CD8-positive, alpha-beta memory T cell (primary cell): ENCODE measurements around the gene AURKA. TPM values are rescaled to one million over a fixed set of nuclear protein-coding genes. Genes with fewer than 3 reads are reported as not detected.
A peak's percentile ranks its signal among the peaks of the same experiment; 100 is the strongest.
"Not testable (repeated sequence)": the region's sequence is repeated elsewhere in the genome, so short reads cannot be mapped to it uniquely, and the experiment has no call there.

ENCODE experiments used
- CTCF ChIA-PET: fragments of 350-600 bp; sonication (Branson Sonifier 250); formaldehyde crosslinking; loops from one replicate; lab custom pipeline; 2021; ENCODE audit warnings: antibody characterized with exemption; lab: Charles Lee
- POLR2A ChIA-PET: fragments of 350-600 bp; sonication (Branson Sonifier 250); formaldehyde crosslinking; loops from one replicate; lab custom pipeline; 2021; ENCODE audit warnings: antibody characterized with exemption; lab: Charles Lee
- DNase-seq, 5 donors: peaks; one replicate each; pipeline versions ENCODE4 v3.0.0 to v3.0.0-alpha.2; 2020 to 2022; ENCODE audit warnings: mixed read lengths in 1 of 5
- H3K27ac ChIP-seq: one replicate; pipeline ENCODE4 v1.7.0; 2013; ENCODE audit warnings: low read depth, mild to moderate bottlenecking, low read length, moderate library complexity
- H3K27me3 ChIP-seq: 2 replicates; pipeline ENCODE4 v1.7.0; 2013; ENCODE audit warnings: low read length, mild to moderate bottlenecking; ENCODE audit not compliant: insufficient read depth, poor library complexity, severe bottlenecking
- H3K36me3 ChIP-seq: 2 replicates; pipeline ENCODE4 v1.7.0; 2013; ENCODE audit warnings: mild to moderate bottlenecking, low read length, moderate library complexity; ENCODE audit not compliant: insufficient read depth
- H3K4me1 ChIP-seq: 2 replicates; pipeline ENCODE4 v1.7.0; 2013; ENCODE audit warnings: mild to moderate bottlenecking, low read length, moderate library complexity; ENCODE audit not compliant: insufficient read depth
- H3K4me3 ChIP-seq: 2 replicates; pipeline ENCODE4 v1.7.0; 2013; ENCODE audit warnings: mild to moderate bottlenecking, low read length
- H3K9me3 ChIP-seq: 2 replicates; pipeline ENCODE4 v1.7.0; 2013; ENCODE audit warnings: mild to moderate bottlenecking, low read length
- H3K27ac Mint-ChIP-seq, 8 donors: one replicate each; pipeline ENCODE4 v1.8.0; 2020 to 2021; ENCODE audit warnings: mixed read lengths in 8 of 8, mild to moderate bottlenecking in 6 of 8, inconsistent platforms in 3 of 8, moderate library complexity in 3 of 8
- H3K27me3 Mint-ChIP-seq, 2 donors: one replicate each; pipeline ENCODE4 v1.8.0; 2020 to 2021; ENCODE audit warnings: mixed read lengths in 2 of 2, mild to moderate bottlenecking in 1 of 2, moderate library complexity in 1 of 2
- H3K36me3 Mint-ChIP-seq, 3 donors: one replicate each; pipeline ENCODE4 v1.8.0; 2020 to 2021; ENCODE audit warnings: mixed read lengths in 3 of 3, inconsistent platforms in 1 of 3, mild to moderate bottlenecking in 1 of 3
- H3K4me1 Mint-ChIP-seq, 3 donors: one replicate each; pipeline ENCODE4 v1.8.0; 2020 to 2021; ENCODE audit warnings: mixed read lengths in 3 of 3, inconsistent platforms in 1 of 3, mild to moderate bottlenecking in 1 of 3
- H3K4me3 Mint-ChIP-seq, 7 donors: one replicate each; pipeline ENCODE4 v1.8.0; 2020 to 2021; ENCODE audit warnings: mixed read lengths in 7 of 7, mild to moderate bottlenecking in 6 of 7, moderate library complexity in 4 of 7, inconsistent platforms in 2 of 7
- H3K9me3 Mint-ChIP-seq, 5 donors: one replicate each; pipeline ENCODE4 v1.8.0; 2020 to 2022; ENCODE audit warnings: mixed read lengths in 5 of 5, mild to moderate bottlenecking in 3 of 5, moderate library complexity in 2 of 5, inconsistent platforms in 1 of 5
- polyA plus RNA-seq: library from polyadenylated mRNA; unstranded; fragments of 300-500 nt; fragmentation: Illumina TruSeq; gene quantifications from one replicate; pipeline ENCODE4 v1.2.3, GENCODE V29; 2021
- total RNA-seq, 2 experiments: library from RNA; stranded (reverse); gene quantifications; one replicate each; pipeline ENCODE4 v1.2.3, GENCODE V29; 2021

The AURKA gene
- total and polyA plus RNA-seq, 3 experiments from 2014 or later, result 1.7 to 50.8 (median 49.2) TPM

GRCh38 chr20:56348305-56348693, 43.7 kb downstream of the AURKA start:
- Histone ChIP-seq H3K27ac (no peak overlapping the region), H3K27me3 (peaks cover 10% of the 10 kb centered on the region), H3K4me3 (no peak overlapping the region), H3K9me3 (no peaks in the 10 kb centered on the region), H3K36me3 (no peaks in the 10 kb centered on the region), H3K4me1 (no peaks in the 10 kb centered on the region)
- peaks cover 7 to 19% (median 7%) of the 10 kb centered on the region in 3 donors for H3K4me1 Mint-ChIP-seq
- no peak overlapping the region for H3K4me3 Mint-ChIP-seq
- POLR2A ChIA-PET, result interaction anchor here (0.5 to 0.7 kb wide), 2 partner anchors 32 to 103 kb away, joined by 3 to 4 read pairs; no protein-coding TSS in a partner anchor
- H3K27me3 Mint-ChIP-seq, result peaks cover 28 to 50% of the 10 kb centered on the region in 2 donors
- H3K36me3 Mint-ChIP-seq, result no peaks in the 10 kb centered on the region
- no peaks in the 10 kb centered on the region for H3K9me3 Mint-ChIP-seq
- no peak for DNase-seq
- CTCF ChIA-PET, result no interaction called here
- H3K27ac Mint-ChIP-seq, result no peak overlapping the region

GRCh38 chr20:56347628-56348304, 44.2 kb downstream of the AURKA start:
- ChIA-PET CTCF (no interaction called here), POLR2A (no interaction called here)
- H3K27me3 Mint-ChIP-seq, result peaks cover 32 to 56% of the 10 kb centered on the region in 2 donors
- H3K4me1 Mint-ChIP-seq, result peaks cover 7 to 21% (median 8%) of the 10 kb centered on the region in 3 donors
- no peak for DNase-seq
- H3K36me3 Mint-ChIP-seq, result no peaks in the 10 kb centered on the region
- Histone ChIP-seq H3K27me3 (peaks cover 16% of the 10 kb centered on the region), H3K36me3 (no peaks in the 10 kb centered on the region), H3K4me3 (no peak overlapping the region), H3K9me3 (no peaks in the 10 kb centered on the region), H3K4me1 (no peaks in the 10 kb centered on the region), H3K27ac (no peak overlapping the region)
- H3K9me3 Mint-ChIP-seq, result no peaks in the 10 kb centered on the region
- no peak overlapping the region for H3K27ac Mint-ChIP-seq
- no peak overlapping the region for H3K4me3 Mint-ChIP-seq

GRCh38 chr20:56345911-56346310, 46.1 kb downstream of the AURKA start:
- Mint-ChIP-seq H3K27me3 (peaks cover 36 to 67% of the 10 kb centered on the region in 2 donors), H3K27ac (no peak overlapping the region), H3K4me1 (peaks cover 7 to 21% (median 8%) of the 10 kb centered on the region in 3 donors), H3K9me3 (no peaks in the 10 kb centered on the region), H3K4me3 (no peak overlapping the region), H3K36me3 (no peaks in the 10 kb centered on the region)
- Histone ChIP-seq H3K4me3 (no peak overlapping the region), H3K27ac (no peak overlapping the region), H3K36me3 (no peaks in the 10 kb centered on the region), H3K27me3 (peaks cover 19% of the 10 kb centered on the region), H3K9me3 (no peaks in the 10 kb centered on the region), H3K4me1 (no peaks in the 10 kb centered on the region)
- DNase-seq, result no peak
- ChIA-PET POLR2A (no interaction called here), CTCF (no interaction called here)

- Mint-ChIP-seq H3K36me3 (no peaks in the 10 kb centered on the region), H3K27me3 (peaks cover 38 to 81% of the 10 kb centered on the region in 2 donors), H3K9me3 (no peaks in the 10 kb centered on the region), H3K27ac (no peak overlapping the region), H3K4me1 (peaks cover 7 to 21% (median 8%) of the 10 kb centered on the region in 3 donors), H3K4me3 (peak overlapping the region in 1 of 7 donors; percentile 38)
- DNase-seq, result peak in 1 of 5 donors; percentile 21
- Histone ChIP-seq H3K4me1 (no peaks in the 10 kb centered on the region), H3K36me3 (no peaks in the 10 kb centered on the region), H3K4me3 (no peak overlapping the region), H3K27ac (no peak overlapping the region), H3K27me3 (peaks cover 19% of the 10 kb centered on the region), H3K9me3 (no peaks in the 10 kb centered on the region)
- POLR2A ChIA-PET, result no interaction called here
- CTCF ChIA-PET, result interaction anchor here (1.5 kb wide), 1 partner anchor 40 kb away, joined by 3 read pairs; no protein-coding TSS in a partner anchor
Observed at GRCh38 chr20:56343861-56344381, 48.1 kb downstream of the AURKA start.

GRCh38 chr20:56342783-56343182, 49.2 kb downstream of the AURKA start:
- Histone ChIP-seq H3K4me1 (no peaks in the 10 kb centered on the region), H3K9me3 (no peaks in the 10 kb centered on the region), H3K27ac (no peak overlapping the region), H3K4me3 (no peak overlapping the region), H3K36me3 (no peaks in the 10 kb centered on the region), H3K27me3 (peaks cover 19% of the 10 kb centered on the region)
- Mint-ChIP-seq H3K27me3 (peaks cover 45 to 79% of the 10 kb centered on the region in 2 donors), H3K27ac (no peak overlapping the region), H3K36me3 (no peaks in the 10 kb centered on the region), H3K4me1 (peaks cover 7 to 13% (median 8%) of the 10 kb centered on the region in 3 donors), H3K4me3 (peak overlapping the region in 1 of 7 donors; percentile 5), H3K9me3 (no peaks in the 10 kb centered on the region)
- CTCF ChIA-PET, result interaction anchor here (1.4 to 1.5 kb wide), 2 partner anchors 11 to 41 kb away, joined by 3 read pairs; no protein-coding TSS in a partner anchor
- POLR2A ChIA-PET, result no interaction called here
- DNase-seq, result no peak

GRCh38 chr20:56336709-56337108, 55.3 kb downstream of the AURKA start:
- H3K4me3 ChIP-seq, H3K27ac ChIP-seq, H3K4me1 Mint-ChIP-seq, H3K27me3 ChIP-seq, H3K36me3 ChIP-seq, H3K27ac Mint-ChIP-seq, POLR2A ChIA-PET, H3K4me1 ChIP-seq, H3K4me3 Mint-ChIP-seq, DNase-seq, H3K36me3 Mint-ChIP-seq, H3K9me3 ChIP-seq, H3K9me3 Mint-ChIP-seq, CTCF ChIA-PET: not testable (repeated sequence)
- H3K27me3 Mint-ChIP-seq, result peaks cover 28 to 56% of the 10 kb centered on the region in 2 donors

GRCh38 chr20:56328861-56329260, 63.2 kb downstream of the AURKA start:
- peaks cover 0 to 2% (median 0%) of the 10 kb centered on the region in 5 donors for H3K9me3 Mint-ChIP-seq
- no peak overlapping the region for H3K27ac ChIP-seq
- H3K27me3 Mint-ChIP-seq, result peaks cover 10 to 43% of the 10 kb centered on the region in 2 donors
- no peak for DNase-seq
- H3K36me3 ChIP-seq, result no peaks in the 10 kb centered on the region
- H3K9me3 ChIP-seq, result no peaks in the 10 kb centered on the region
- H3K27me3 ChIP-seq, result no peaks in the 10 kb centered on the region
- H3K36me3 Mint-ChIP-seq, result peaks cover 0 to 1% (median 0%) of the 10 kb centered on the region in 3 donors
- H3K4me1 ChIP-seq, result no peaks in the 10 kb centered on the region
- no peak overlapping the region for H3K4me3 ChIP-seq
- ChIA-PET CTCF (no interaction called here), POLR2A (no interaction called here)
- H3K4me1 Mint-ChIP-seq, result no peaks in the 10 kb centered on the region
- no peak overlapping the region for H3K27ac Mint-ChIP-seq
- no peak overlapping the region for H3K4me3 Mint-ChIP-seq

GRCh38 chr20:56324806-56325205, 67.2 kb downstream of the AURKA start:
- Mint-ChIP-seq H3K36me3 (no peaks in the 10 kb centered on the region), H3K4me3 (no peak overlapping the region), H3K27me3 (peaks cover 10 to 54% of the 10 kb centered on the region in 2 donors), H3K4me1 (no peaks in the 10 kb centered on the region), H3K27ac (peak overlapping the region in 1 of 8 donors; percentile 15), H3K9me3 (no peaks in the 10 kb centered on the region)
- no peak overlapping the region for H3K4me3 ChIP-seq
- no peaks in the 10 kb centered on the region for H3K4me1 ChIP-seq
- no peak for DNase-seq
- no peaks in the 10 kb centered on the region for H3K9me3 ChIP-seq
- CTCF ChIA-PET, result no interaction called here
- POLR2A ChIA-PET, result no interaction called here
- no peaks in the 10 kb centered on the region for H3K36me3 ChIP-seq
- no peak overlapping the region for H3K27ac ChIP-seq
- no peaks in the 10 kb centered on the region for H3K27me3 ChIP-seq
